ENCODE results near the gene TRIM14.

The TRIM14 gene

GRCh38 chr9:98118640-98119601 is at the start of gene TRIM14:
Gene TRIM14 (minus strand): TSS chr9:98119222. CDS start chr9:98119188, 34 bp downstream.
- Histone ChIP-seq H3K4me1 (peaks cover 9% of the 10 kb centered on the region), H3K4me3 (peak within 1 kb of the TSS; percentile 50), H3K36me3 (replicated peaks) (peaks cover 7% of the 10 kb centered on the region), H3K27me3 (ENCODE audit: low read depth) (no peaks in the 10 kb centered on the region), H3K9me3 (no peaks in the 10 kb centered on the region)
- in situ Hi-C loops (cut with MboI; ENCODE audit: low sequenced_read_pairs) = no loop called here
- DNase-seq (ENCODE audit: low spot score in 2 of 2) = peak; percentile 56 to 87

GRCh38 chr9:98168153-98168780 is 49.2 kb upstream of the TRIM14 start:
- Histone ChIP-seq H3K9me3 (no peaks in the 10 kb centered on the region), H3K4me1 (peaks cover 3% of the 10 kb centered on the region; the same call in 1 of the 2 replicates), H3K27me3 (ENCODE audit: low read depth) (no peaks in the 10 kb centered on the region), H3K4me3 (no peak overlapping the region), H3K36me3 (replicated peaks) (no peaks in the 10 kb centered on the region)
- DNase-seq (ENCODE audit: low spot score in 2 of 2) = no peak
- in situ Hi-C loops (cut with MboI; ENCODE audit: low sequenced_read_pairs) = no loop called here

GRCh38 chr9:98164912-98165311 is 45.9 kb upstream of the TRIM14 start:
- Histone ChIP-seq H3K4me1 (peaks cover 3% of the 10 kb centered on the region; the same call in 1 of the 2 replicates), H3K36me3 (replicated peaks) (no peaks in the 10 kb centered on the region), H3K4me3 (no peak overlapping the region), H3K27me3 (ENCODE audit: low read depth) (no peaks in the 10 kb centered on the region), H3K9me3 (no peaks in the 10 kb centered on the region)
- in situ Hi-C loops (cut with MboI; ENCODE audit: low sequenced_read_pairs) = no loop called here
- DNase-seq (ENCODE audit: low spot score in 2 of 2) = no peak

- no peaks in the 10 kb centered on the region for H3K9me3 ChIP-seq
- in situ Hi-C loops (cut with MboI; ENCODE audit: low sequenced_read_pairs) = no loop called here
- peaks cover 3% of the 10 kb centered on the region; the same call in 1 of the 2 replicates for H3K4me1 ChIP-seq
- H3K27me3 ChIP-seq (ENCODE audit: low read depth) = no peaks in the 10 kb centered on the region
- H3K36me3 ChIP-seq (replicated peaks) = no peaks in the 10 kb centered on the region
- H3K4me3 ChIP-seq = no peak overlapping the region
- DNase-seq (ENCODE audit: low spot score in 2 of 2) = no peak
Measured at GRCh38 chr9:98162613-98163012, 43.6 kb upstream of the TRIM14 start.

GRCh38 chr9:98161851-98162250 is 42.8 kb upstream of the TRIM14 start:
- Histone ChIP-seq H3K4me1 (no peaks in the 10 kb centered on the region), H3K27me3 (ENCODE audit: low read depth) (no peaks in the 10 kb centered on the region), H3K9me3 (no peaks in the 10 kb centered on the region), H3K36me3 (replicated peaks) (no peaks in the 10 kb centered on the region), H3K4me3 (no peak overlapping the region)
- in situ Hi-C loops (cut with MboI; ENCODE audit: low sequenced_read_pairs) = no loop called here
- no peak for DNase-seq (ENCODE audit: low spot score in 2 of 2)

GRCh38 chr9:98159790-98160189 is 40.8 kb upstream of the TRIM14 start:
- H3K4me3 ChIP-seq = no peak overlapping the region
- in situ Hi-C loops (cut with MboI; ENCODE audit: low sequenced_read_pairs) = no loop called here
- DNase-seq (ENCODE audit: low spot score in 2 of 2) = no peak
- no peaks in the 10 kb centered on the region; the same call in 1 of the 2 replicates for H3K36me3 ChIP-seq (replicated peaks)
- H3K27me3 ChIP-seq (ENCODE audit: low read depth) = no peaks in the 10 kb centered on the region
- 0 out of 2 replicates have a peak, but pooled peaks cover 4% of the 10 kb centered on the region for H3K4me1 ChIP-seq
- H3K9me3 ChIP-seq = no peaks in the 10 kb centered on the region

GRCh38 chr9:98159301-98159700 is 40.3 kb upstream of the TRIM14 start:
- H3K4me1 ChIP-seq = 0 out of 2 replicates have a peak, but pooled peaks cover 4% of the 10 kb centered on the region
- H3K27me3 ChIP-seq (ENCODE audit: low read depth) = no peaks in the 10 kb centered on the region
- no peaks in the 10 kb centered on the region for H3K9me3 ChIP-seq
- in situ Hi-C loops (cut with MboI; ENCODE audit: low sequenced_read_pairs) = no loop called here
- H3K4me3 ChIP-seq = no peak overlapping the region
- H3K36me3 ChIP-seq (replicated peaks) = no peaks in the 10 kb centered on the region; the same call in 1 of the 2 replicates
- no peak for DNase-seq (ENCODE audit: low spot score in 2 of 2)

- Histone ChIP-seq H3K4me1 (0 out of 2 replicates have a peak, but pooled peaks cover 4% of the 10 kb centered on the region), H3K36me3 (replicated peaks) (no peaks in the 10 kb centered on the region; the same call in 1 of the 2 replicates), H3K9me3 (no peaks in the 10 kb centered on the region), H3K4me3 (no peak overlapping the region), H3K27me3 (ENCODE audit: low read depth) (no peaks in the 10 kb centered on the region)
- no peak for DNase-seq (ENCODE audit: low spot score in 2 of 2)
- in situ Hi-C loops (cut with MboI; ENCODE audit: low sequenced_read_pairs) = no loop called here
Measured at GRCh38 chr9:98158071-98158831, 39.2 kb upstream of the TRIM14 start.

- Histone ChIP-seq H3K27me3 (ENCODE audit: low read depth) (no peaks in the 10 kb centered on the region), H3K36me3 (replicated peaks) (no peaks in the 10 kb centered on the region; the same call in 1 of the 2 replicates), H3K4me1 (0 out of 2 replicates have a peak, but pooled peaks cover 4% of the 10 kb centered on the region), H3K4me3 (no peak overlapping the region), H3K9me3 (no peaks in the 10 kb centered on the region)
- in situ Hi-C loops (cut with MboI; ENCODE audit: low sequenced_read_pairs) = no loop called here
- DNase-seq (ENCODE audit: low spot score in 2 of 2) = no peak
Measured at GRCh38 chr9:98157372-98157771, 38.4 kb upstream of the TRIM14 start.

- Histone ChIP-seq H3K4me1 (0 out of 2 replicates have a peak, but pooled peaks cover 4% of the 10 kb centered on the region), H3K36me3 (replicated peaks) (no peaks in the 10 kb centered on the region; the same call in 1 of the 2 replicates), H3K4me3 (no peak overlapping the region), H3K27me3 (ENCODE audit: low read depth) (no peaks in the 10 kb centered on the region), H3K9me3 (no peaks in the 10 kb centered on the region)
- in situ Hi-C loops (cut with MboI; ENCODE audit: low sequenced_read_pairs) = no loop called here
- no peak for DNase-seq (ENCODE audit: low spot score in 2 of 2)
Measured at GRCh38 chr9:98154678-98155077, 35.7 kb upstream of the TRIM14 start.

- no peaks in the 10 kb centered on the region for H3K27me3 ChIP-seq (ENCODE audit: low read depth)
- H3K36me3 ChIP-seq (replicated peaks) = no peaks in the 10 kb centered on the region; the same call in 1 of the 2 replicates
- H3K4me3 ChIP-seq = no peak overlapping the region
- H3K9me3 ChIP-seq = no peaks in the 10 kb centered on the region
- DNase-seq (ENCODE audit: low spot score in 2 of 2) = no peak
- H3K4me1 ChIP-seq = 0 out of 2 replicates have a peak, but pooled peaks cover 4% of the 10 kb centered on the region
- in situ Hi-C loops (cut with MboI; ENCODE audit: low sequenced_read_pairs) = no loop called here
Measured at GRCh38 chr9:98152526-98152925, 33.5 kb upstream of the TRIM14 start.

- Histone ChIP-seq H3K4me3 (no peak overlapping the region), H3K36me3 (replicated peaks) (no peaks in the 10 kb centered on the region), H3K4me1 (0 out of 2 replicates have a peak, but pooled peaks cover 4% of the 10 kb centered on the region), H3K27me3 (ENCODE audit: low read depth) (no peaks in the 10 kb centered on the region), H3K9me3 (no peaks in the 10 kb centered on the region)
- no peak for DNase-seq (ENCODE audit: low spot score in 2 of 2)
- in situ Hi-C loops (cut with MboI; ENCODE audit: low sequenced_read_pairs) = no loop called here
Measured at GRCh38 chr9:98150721-98151120, 31.7 kb upstream of the TRIM14 start.

GRCh38 chr9:98150164-98150563 is 31.1 kb upstream of the TRIM14 start:
- H3K9me3 ChIP-seq = no peaks in the 10 kb centered on the region
- H3K4me3 ChIP-seq = no peak overlapping the region
- in situ Hi-C loops (cut with MboI; ENCODE audit: low sequenced_read_pairs) = no loop called here
- H3K27me3 ChIP-seq (ENCODE audit: low read depth) = no peaks in the 10 kb centered on the region
- H3K36me3 ChIP-seq (replicated peaks) = no peaks in the 10 kb centered on the region
- no peak for DNase-seq (ENCODE audit: low spot score in 2 of 2)
- H3K4me1 ChIP-seq = no peaks in the 10 kb centered on the region

Data from HAP-1 (cell line).